ENCODE measurements around the gene CRELD1.

DNA sequence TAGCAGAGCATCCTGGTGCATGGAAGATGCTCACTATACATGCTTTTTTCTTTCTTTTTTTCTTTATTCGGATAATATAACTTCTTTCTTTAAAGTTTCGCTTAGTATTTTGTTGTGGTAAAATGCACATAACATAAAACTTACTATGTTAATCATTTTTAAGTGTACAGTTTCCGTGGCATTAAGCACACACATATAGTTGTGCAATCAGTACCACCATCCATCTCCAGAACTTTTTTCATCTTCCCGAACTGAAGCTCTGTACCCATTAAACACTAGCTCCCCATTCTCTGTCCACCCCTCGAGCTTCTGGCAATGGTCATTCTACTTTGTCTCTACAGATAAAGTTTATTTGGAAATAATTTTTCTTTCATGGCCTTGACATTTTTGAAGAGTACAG is 44.2 kb upstream of the CRELD1 start:
- TF ChIP-seq, protein P1, sequence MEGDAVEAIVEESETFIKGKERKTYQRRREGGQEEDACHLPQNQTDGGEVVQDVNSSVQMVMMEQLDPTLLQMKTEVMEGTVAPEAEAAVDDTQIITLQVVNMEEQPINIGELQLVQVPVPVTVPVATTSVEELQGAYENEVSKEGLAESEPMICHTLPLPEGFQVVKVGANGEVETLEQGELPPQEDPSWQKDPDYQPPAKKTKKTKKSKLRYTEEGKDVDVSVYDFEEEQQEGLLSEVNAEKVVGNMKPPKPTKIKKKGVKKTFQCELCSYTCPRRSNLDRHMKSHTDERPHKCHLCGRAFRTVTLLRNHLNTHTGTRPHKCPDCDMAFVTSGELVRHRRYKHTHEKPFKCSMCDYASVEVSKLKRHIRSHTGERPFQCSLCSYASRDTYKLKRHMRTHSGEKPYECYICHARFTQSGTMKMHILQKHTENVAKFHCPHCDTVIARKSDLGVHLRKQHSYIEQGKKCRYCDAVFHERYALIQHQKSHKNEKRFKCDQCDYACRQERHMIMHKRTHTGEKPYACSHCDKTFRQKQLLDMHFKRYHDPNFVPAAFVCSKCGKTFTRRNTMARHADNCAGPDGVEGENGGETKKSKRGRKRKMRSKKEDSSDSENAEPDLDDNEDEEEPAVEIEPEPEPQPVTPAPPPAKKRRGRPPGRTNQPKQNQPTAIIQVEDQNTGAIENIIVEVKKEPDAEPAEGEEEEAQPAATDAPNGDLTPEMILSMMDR (IDR thresholded peaks at IDR 0.05) = no peak
- no peak for TF ChIP-seq POLR2A (IDR thresholded peaks at IDR 0.05)

Measured in esophagus squamous epithelium (tissue), 4 donors.